HG03175 (cell line): ENCODE data around the gene PLXNA2.

Experiments used
- ATAC-seq: cut with Tn5 transposase; IDR thresholded peaks from one replicate; pipeline ENCODE4 v1.9.1; 2021; ENCODE audit warnings: mild to moderate bottlenecking, moderate library complexity; ENCODE audit not compliant: unreplicated experiment

Gene PLXNA2

GRCh38 chr1:208078752-208079151 is 165.4 kb downstream of the PLXNA2 start:
- ATAC-seq: no peak

DNA sequence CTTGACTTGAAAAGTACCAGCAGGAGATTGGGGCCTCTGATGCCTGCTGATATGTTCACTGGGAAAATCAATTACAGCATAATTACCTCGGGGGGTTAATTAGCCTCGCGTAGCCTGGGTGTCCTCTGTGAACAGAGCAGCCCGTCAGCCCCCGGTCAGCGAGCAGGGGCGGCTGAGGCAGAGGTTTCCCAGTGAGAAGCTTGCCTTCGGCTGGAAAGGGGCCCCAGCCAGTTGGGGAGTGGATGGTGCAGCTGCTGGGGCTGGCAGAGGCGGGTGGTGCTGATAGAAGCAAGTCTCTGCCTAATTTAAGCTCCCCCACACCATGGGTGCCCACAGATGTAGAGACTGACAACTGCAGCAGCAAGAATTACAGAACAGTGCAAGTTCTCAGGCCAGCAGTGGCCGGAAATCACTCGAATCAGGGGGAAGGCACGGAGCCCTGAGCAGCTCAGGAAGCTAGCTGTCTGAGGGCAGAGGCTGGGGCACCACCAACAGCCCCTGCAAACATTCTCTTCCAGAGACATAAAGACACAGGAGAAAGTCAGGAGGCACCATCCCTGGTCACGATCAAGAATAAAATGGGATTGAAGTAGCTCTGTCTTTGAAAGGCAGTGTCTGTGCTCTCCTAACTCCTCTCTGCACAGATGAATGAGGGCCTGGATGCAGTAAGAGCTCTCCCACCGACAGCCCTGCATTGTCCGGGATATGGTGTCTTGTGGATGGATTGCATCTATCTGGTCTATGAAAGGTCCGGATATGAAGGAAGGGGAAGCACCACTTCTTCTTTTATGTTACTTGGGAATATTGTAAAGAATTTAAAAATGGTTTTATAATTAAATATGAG is 166.7 kb downstream of the PLXNA2 start:
- ATAC-seq: no peak

DNA sequence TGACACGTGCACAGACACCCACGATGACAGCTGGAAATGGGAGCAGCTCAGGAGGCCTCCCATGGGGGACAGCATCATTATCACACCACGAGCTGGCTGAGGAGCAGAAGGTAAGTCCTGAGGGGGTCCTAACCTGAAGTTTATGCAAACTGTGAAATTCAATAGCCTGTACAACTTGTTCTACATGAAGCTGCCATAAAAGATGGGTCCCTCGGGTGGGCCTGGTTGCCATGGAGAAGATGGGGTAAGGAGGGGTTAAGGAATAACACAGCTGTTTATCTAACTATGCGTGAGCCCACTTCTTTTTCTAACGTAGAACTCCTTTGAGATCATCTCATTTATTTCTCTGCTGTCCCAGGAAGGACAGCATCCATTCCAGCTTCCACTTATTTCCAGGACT is 169.8 kb downstream of the PLXNA2 start:
- no peak for ATAC-seq

DNA sequence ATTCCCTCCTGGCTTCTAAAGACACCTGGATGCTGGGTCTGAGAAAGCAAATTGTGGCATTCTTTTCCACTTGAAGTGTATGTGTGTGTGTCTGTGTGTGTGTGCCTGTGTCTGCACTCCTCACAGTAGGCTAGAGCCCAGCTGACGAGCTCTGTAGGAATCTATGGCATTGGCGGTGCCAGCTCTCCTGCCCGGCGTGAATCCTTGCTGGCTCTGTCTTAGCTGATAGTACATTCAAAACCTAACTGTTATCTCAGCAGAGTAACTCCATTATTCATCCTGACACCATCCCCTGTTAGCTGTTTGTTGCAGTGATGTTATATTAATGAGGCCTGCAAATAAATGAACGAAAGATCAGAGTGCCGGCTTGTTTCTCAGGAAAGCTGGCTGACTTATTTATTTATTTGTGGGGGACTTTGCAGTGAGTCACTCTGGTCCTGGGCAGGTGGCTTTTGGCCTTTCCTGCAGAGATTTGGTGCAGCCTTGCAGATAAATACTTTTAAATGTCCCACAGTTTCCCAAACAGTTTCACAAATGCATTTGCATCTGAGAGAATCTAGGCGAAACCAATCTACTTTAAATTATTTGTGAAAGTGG is 172.7 kb downstream of the PLXNA2 start:
- no peak for ATAC-seq

GRCh38 chr1:208069908-208070307 is 174.3 kb downstream of the PLXNA2 start:
- ATAC-seq: no peak

DNA sequence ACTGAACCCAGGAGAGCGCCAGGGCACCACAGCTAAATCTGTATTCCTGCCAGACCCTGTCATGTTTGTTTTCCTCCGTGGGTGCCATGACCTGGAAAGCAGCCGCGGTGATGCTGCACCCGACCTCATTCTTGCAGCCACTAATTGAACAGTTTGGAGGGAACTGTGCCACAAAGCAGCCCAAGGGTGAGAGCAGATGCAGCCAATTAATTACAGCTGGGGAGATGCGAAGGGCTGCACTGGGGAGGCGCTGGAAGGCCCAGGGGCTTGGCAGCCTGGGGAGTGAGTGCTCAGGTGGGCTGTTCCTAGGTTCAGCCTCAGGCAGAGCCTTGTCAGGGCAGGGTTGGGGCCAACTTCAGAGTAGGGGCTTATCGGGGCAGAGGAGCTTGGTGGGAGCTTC is 174.9 kb downstream of the PLXNA2 start:
- ATAC-seq: no peak

GRCh38 chr1:208068908-208069307 is 175.3 kb downstream of the PLXNA2 start:
- ATAC-seq: no peak

DNA sequence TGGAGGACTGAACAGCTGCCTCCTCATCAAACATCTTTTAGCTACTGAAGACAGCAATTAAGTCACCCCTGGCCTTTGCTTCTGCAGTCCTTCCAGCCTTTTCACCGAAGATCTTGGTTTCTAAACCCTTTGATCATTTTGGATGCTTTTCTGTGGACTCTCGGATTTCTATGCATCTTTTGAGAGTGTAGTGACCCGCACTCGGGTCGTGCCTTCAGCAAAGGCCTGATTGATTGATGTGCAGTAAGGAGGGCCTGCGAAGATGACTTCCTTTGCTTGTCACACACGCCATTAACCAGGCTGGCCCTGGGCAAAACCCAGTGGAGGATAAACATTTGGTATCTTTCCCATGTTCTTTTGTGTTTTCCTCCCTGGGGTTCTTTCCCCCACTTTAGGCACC is 175.8 kb downstream of the PLXNA2 start:
- no peak for ATAC-seq

- ATAC-seq: no peak
These were observed 177.6 kb downstream of the PLXNA2 start for GRCh38 chr1:208066583-208066982.

GRCh38 chr1:208065862-208066261 is 178.3 kb downstream of the PLXNA2 start:
- no peak for ATAC-seq

DNA sequence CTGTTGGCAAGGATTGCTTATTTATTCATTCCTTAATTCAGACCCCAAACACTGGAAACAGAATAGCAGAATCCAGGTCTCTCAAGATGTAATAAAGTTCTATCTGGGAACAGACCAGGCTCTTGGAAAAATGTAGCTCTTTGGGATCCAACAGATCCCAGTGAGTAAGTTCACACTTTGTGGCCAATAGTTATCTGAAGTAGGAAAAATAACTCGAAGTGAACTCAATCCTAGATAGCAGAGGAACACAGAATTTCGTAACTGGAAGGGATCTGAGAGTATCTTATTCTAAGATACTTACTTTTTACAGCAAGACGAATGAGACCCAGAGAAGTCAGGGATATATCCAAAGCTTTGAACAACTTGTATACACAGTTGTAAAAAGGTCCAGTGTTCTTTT is 182.6 kb downstream of the PLXNA2 start:
- ATAC-seq: no peak

DNA sequence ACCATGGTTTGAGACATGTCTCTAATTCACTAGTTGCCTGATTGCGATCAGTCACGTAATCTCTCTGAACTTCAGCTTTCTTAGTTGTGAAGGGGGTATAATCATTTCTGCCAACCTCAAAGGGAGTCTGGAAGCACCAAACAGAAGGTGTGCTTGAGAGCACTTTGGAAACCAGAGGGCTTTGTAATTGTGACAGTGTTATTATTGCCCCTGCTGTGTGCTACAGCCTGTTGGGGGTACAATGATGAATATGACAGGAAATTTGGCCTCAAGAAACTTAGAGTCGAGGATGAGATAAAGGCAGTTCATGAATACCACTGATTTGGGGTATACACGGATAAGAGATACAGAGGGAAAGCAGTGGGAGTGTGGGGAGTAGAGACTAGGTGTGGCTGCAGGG is 183.1 kb downstream of the PLXNA2 start:
- no peak for ATAC-seq

- no peak for ATAC-seq
These were observed 183.8 kb downstream of the PLXNA2 start for GRCh38 chr1:208060215-208060869.

DNA sequence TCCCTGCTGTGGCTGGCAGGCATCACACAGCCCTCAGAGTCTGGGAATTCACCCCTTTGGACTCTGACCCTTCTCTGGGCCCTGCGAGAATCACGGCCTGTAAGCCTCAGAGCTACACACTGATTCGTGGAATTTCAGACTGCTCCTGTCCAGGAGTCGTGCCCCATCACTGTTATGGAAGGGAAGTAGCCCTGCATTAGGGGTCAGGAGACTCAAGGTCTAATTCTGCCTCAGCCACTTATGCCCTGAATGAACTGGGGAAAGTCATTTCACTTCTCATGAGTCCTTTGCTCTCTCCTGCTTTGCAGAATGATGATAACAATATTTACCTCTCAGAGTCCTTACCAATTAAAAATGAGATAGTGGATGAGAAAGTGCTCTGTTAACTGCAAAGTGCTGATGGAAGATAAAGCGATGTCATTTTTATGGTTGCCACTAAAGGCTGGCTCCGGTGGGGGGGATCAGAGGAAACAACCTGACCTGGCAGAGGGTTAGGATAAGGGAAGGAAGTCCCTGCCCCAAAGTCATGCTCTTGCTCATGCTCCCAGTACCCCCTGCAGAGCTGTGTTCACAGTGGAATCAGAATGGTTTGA is 184.7 kb downstream of the PLXNA2 start:
- ATAC-seq: no peak

- no peak for ATAC-seq
These were observed 185.4 kb downstream of the PLXNA2 start for GRCh38 chr1:208058756-208059155.

DNA sequence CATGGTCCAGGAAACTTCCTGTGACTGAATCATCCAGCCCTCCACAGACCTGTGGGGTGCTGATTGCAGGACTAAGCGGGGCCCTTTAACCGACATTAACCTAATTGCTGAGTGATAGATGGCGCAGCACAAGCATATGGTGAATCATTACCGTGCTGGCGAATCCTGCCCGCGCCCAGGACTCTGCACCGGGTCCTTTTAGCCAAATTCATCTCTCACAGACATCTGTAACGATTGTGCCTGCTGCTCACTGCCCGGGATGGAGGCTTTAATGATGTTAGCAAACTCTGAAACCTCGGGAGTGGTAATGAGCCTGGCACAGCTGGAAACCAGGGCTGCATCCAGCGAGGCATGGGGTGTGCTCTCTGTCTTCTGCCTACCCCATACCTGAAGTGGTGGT is 185.9 kb downstream of the PLXNA2 start:
- no peak for ATAC-seq

DNA sequence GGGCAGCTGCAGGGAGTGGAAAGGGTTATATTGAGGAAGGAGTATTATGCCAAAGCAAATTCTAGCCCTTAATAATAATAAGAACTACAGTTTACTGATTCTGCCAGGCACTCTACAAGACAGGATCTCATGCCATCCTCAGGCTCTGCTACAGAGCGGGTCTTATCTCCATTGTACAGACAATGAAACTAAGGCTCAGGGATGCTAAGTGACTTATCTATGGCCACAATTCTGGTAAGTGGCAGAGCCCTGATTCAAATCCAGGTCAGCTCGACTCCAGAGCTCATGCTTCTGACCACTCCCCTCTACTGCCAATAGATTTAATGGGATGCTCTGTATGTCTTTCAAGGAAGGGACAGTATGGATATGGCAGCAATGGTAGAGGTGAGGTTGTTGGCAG is 187.1 kb downstream of the PLXNA2 start:
- ATAC-seq: no peak

DNA sequence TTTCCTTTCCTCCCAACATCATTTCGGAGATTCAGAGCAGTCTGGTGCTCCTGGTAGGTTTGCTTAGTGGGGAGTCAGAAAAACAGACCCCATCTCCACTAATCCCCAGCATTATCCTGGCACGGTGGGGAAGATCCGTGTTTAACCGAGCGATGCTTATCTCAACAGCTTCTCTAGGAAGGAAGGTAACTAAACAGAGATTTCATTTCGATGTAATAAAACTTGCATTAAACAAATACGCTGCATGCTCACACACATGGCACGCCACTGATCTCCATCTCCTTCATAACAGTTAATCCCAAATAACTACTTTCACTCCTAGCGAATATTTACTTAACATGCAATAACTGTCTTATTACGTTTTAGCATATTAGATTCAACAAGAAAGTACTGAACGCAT is 188.6 kb downstream of the PLXNA2 start:
- ATAC-seq: no peak

- no peak for ATAC-seq
These were observed 189.2 kb downstream of the PLXNA2 start for GRCh38 chr1:208054911-208055379.

- ATAC-seq: no peak
These were observed 189.7 kb downstream of the PLXNA2 start for GRCh38 chr1:208054485-208054884.

- no peak for ATAC-seq
These were observed 190.5 kb downstream of the PLXNA2 start for GRCh38 chr1:208053661-208054060.
